Spleen (tissue), 7 donors: ENCODE results near the gene MICAL2.

Experiments used
- CTCF ChIP-seq, 11 experiments: fragments of 200-600 bp in 7 of 11; fragments of 450-650 bp in 4 of 11; sonication (generic) in 4 of 11; IDR thresholded peaks in 8 of 11; conservative IDR thresholded peaks in 3 of 11; 1 replicate in 7 of 11; 2 replicates in 4 of 11; pipeline versions ENCODE4 v1.4.0 to v1.8.0; 2016 to 2021; ENCODE audit warnings: antibody characterized with exemption in 11 of 11, inconsistent platforms in 4 of 11, mild to moderate bottlenecking in 1 of 11
- POLR2A ChIP-seq, 3 donors: fragments of 450-650 bp; IDR thresholded peaks; one replicate each; pipeline ENCODE4 v1.5.1; 2017; ENCODE audit warnings: antibody characterized with exemption in 3 of 3, mild to moderate bottlenecking in 1 of 3
- POLR2AphosphoS5 ChIP-seq, 3 donors: sonication (generic); formaldehyde crosslinking; IDR thresholded peaks; one replicate each; pipeline ENCODE4 v1.5.1; 2017; ENCODE audit warnings: antibody characterized with exemption in 3 of 3
- donor health status: DM: no; HTN: no; CAD: no; lungs with moderate emphysema.
- donor health status: DM: no; HTN: no; CAD: no.
- donor health status: DM: no; HTN: no; CAD: no.

- TF ChIP-seq POLR2AphosphoS5 (IDR thresholded peaks at IDR 0.05), result no peak
- no peak for TF ChIP-seq POLR2A (IDR thresholded peaks at IDR 0.05)
- TF ChIP-seq CTCF (IDR thresholded peaks at IDR 0.05 in 8 of 11, conservative IDR thresholded peaks at IDR 0.05 in 3 of 11), result no peak
Observed at GRCh38 chr11:12139144-12139881, 28.9 kb downstream of the MICAL2 start.
